Activated CD4-positive, alpha-beta memory T cell treated with anti-CD3 and anti-CD28 coated beads, Interleukin-2, amount 10 ng/mL, durations not matched to agents 7 days and 5 days (primary cell): ENCODE results near the gene LIPA. TPM values are rescaled to one million over a fixed set of nuclear protein-coding genes. Genes with fewer than 3 reads are reported as not detected.
A peak's percentile ranks its signal among the peaks of the same experiment; 100 is the strongest.
"Not testable (repeated sequence)": the region's sequence is repeated elsewhere in the genome, so short reads cannot be mapped to it uniquely, and the experiment has no call there.

Source experiments
- CTCF ChIA-PET: fragments of 350-600 bp; sonication (Branson Sonifier 250); formaldehyde crosslinking; loops from one replicate; lab custom pipeline; 2021; ENCODE audit warnings: antibody characterized with exemption, inconsistent platforms; lab: Charles Lee
- POLR2A ChIA-PET: fragments of 350-600 bp; sonication (Branson Sonifier 250); formaldehyde crosslinking; loops from one replicate; lab custom pipeline; 2021; ENCODE audit warnings: antibody characterized with exemption; lab: Charles Lee
- DNase-seq: peaks from one replicate; pipeline ENCODE4 v3.0.0-alpha.2; 2020
- H3K27ac Mint-ChIP-seq: one replicate; pipeline ENCODE4 v1.8.0; 2021; ENCODE audit warnings: mild to moderate bottlenecking, mixed read lengths
- H3K27me3 Mint-ChIP-seq: one replicate; pipeline ENCODE4 v1.8.0; 2021; ENCODE audit warnings: mixed read lengths
- H3K36me3 Mint-ChIP-seq: one replicate; pipeline ENCODE4 v1.8.0; 2021; ENCODE audit warnings: low read depth, mixed read lengths
- H3K4me1 Mint-ChIP-seq: one replicate; pipeline ENCODE4 v1.8.0; 2021; ENCODE audit warnings: mixed read lengths
- H3K4me3 Mint-ChIP-seq: one replicate; pipeline ENCODE4 v1.8.0; 2021; ENCODE audit warnings: mild to moderate bottlenecking, mixed read lengths
- H3K9me3 Mint-ChIP-seq: one replicate; pipeline ENCODE4 v1.8.0; 2021; ENCODE audit warnings: mixed read lengths
- total RNA-seq, 2 experiments: library from RNA; stranded (reverse); gene quantifications; one replicate each; pipeline ENCODE4 v1.2.3, GENCODE V29; 2021

Gene LIPA
- total RNA-seq, 2 experiments from 2014 or later, result 40.3 to 42.4 TPM

DNA sequence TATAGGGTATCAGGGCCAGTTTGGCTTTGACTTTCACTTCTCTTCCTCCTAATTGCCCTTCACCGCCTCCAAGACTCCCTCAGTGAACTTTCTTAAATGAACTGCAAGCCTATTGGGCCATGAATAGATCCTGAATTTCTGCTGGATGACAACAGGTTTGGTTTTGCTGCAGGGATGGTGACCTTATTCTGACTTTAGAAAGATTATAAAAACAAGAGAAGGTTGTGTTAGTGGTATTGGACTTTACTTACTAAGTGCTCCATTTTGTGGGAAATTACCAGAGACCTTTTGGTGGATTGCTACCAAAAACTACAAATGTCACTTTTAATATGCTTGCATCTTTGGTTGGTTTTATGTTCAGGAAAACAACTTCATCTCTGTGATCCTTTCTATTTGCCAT lies 11.5 kb upstream of the LIPA start:
- CTCF ChIA-PET, result no interaction called here

DNA sequence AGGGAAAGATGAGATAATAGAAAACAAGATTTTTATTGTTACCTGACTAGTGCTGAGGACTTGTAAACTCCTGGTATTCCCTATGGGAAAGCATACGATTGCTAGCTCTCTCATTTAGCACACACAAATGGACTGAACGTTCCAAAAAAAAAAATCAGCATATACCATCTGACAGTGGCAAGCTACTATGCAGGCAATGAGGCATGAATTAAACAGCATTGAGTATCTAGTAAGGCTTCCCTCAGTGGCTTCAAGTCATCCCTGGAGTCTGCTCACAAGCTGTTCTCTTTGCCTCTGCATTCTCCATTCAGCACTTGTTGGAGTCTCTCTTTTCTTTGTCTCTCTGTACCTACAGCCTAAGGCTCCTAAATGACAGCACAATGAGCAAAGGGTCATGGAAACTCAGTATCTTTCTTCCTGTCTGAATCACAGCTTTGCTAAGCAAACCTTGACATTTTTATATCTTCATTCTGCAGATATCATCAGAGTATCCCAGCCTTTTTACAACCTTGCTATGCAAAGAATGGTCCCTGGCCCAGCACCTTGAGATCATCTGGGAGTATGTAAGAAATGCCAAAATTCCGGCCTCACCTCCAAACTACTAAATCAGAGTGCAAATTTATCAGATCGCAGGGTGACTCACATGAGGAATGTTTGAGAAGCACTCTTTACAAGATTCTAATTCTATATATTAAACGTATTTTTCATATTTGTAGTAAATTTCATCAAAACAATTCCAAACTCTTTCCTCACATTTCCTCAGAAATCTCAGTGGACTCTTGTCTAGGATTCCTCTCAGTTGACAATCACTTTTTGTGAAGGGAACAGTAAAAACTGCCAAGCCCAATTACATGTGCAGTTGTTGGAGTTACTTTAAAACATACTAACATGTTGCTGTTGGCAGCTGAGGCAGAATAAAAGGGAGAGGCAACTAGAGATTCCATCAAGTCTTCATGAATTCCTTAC lies 10.8 kb upstream of the LIPA start:
- Mint-ChIP-seq H3K36me3 (no peaks in the 10 kb centered on the region), H3K4me3 (no peak overlapping the region), H3K27me3 (peaks cover 18% of the 10 kb centered on the region), H3K4me1 (peaks cover 4% of the 10 kb centered on the region), H3K27ac (no peak overlapping the region), H3K9me3 (peaks cover 3% of the 10 kb centered on the region)
- DNase-seq, result no peak
- CTCF ChIA-PET, result interaction anchor here (0.6 to 1.5 kb wide), 3 partner anchors 40 to 300 kb away, joined by 3 to 4 read pairs (median 3); no protein-coding TSS in a partner anchor
- POLR2A ChIA-PET, result no interaction called here

More for the DNA sequence above, 11.5 kb upstream of the LIPA start:
- POLR2A ChIA-PET, result no interaction called here
- Mint-ChIP-seq H3K4me1 (peaks cover 4% of the 10 kb centered on the region), H3K27ac (no peak overlapping the region), H3K4me3 (no peak overlapping the region), H3K36me3 (no peaks in the 10 kb centered on the region), H3K9me3 (peaks cover 3% of the 10 kb centered on the region), H3K27me3 (peaks cover 13% of the 10 kb centered on the region)
- no peak for DNase-seq

DNA sequence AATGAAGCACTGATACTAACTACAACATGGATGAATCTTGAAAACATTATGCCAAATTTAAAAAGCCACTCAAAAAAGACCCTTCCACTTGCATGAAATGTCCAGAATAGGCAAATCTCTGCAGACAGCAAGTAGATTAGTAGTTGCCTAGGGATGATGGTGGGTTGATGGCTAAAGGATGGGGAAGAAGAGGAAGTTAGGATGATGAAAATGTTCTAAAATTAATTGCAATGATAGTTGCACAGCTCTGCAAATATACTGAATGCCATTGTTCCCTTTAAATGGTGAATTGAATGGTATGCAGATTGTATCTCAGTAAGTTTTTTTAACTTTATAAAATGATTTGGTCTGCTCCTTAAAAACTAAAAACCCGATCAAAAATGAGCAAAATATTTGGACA lies 7.3 kb upstream of the LIPA start:
- POLR2A ChIA-PET, result no interaction called here
- CTCF ChIA-PET, result no interaction called here
- no peak overlapping the region for H3K27ac Mint-ChIP-seq

DNA sequence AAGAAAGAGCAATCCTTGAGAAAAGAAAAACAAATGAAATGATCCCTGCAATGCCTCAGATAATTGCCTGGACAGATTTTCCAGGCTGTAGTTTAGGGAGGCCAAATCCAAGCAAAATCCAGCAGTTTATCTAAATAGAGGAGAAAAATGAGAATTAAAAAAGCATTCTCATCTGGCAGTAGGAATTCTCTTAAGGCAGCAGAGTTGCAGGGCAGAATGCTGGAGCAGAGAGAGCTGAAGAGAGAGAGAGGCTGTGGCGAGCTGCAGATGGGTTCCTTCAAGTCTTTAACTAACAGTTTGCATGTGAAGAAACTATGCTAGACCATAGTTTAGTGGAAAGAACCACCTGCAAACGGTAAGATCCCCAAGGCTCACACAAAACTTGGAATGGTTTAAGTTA lies 6.0 kb upstream of the LIPA start:
- peaks cover 11% of the 10 kb centered on the region for H3K36me3 Mint-ChIP-seq
- peaks cover 4% of the 10 kb centered on the region for H3K4me1 Mint-ChIP-seq
- no peak overlapping the region for H3K27ac Mint-ChIP-seq
- peaks cover 20% of the 10 kb centered on the region for H3K9me3 Mint-ChIP-seq
- peaks cover 28% of the 10 kb centered on the region for H3K27me3 Mint-ChIP-seq
- CTCF ChIA-PET, result interaction anchor here (0.9 kb wide), 1 partner anchor 307 kb away, joined by 4 read pairs; no protein-coding TSS in a partner anchor
- DNase-seq, result no peak
- no peak overlapping the region for H3K4me3 Mint-ChIP-seq
- POLR2A ChIA-PET, result no interaction called here

More for the DNA sequence above, 7.3 kb upstream of the LIPA start:
- Mint-ChIP-seq H3K4me3 (no peak overlapping the region), H3K27me3 (peaks cover 28% of the 10 kb centered on the region), H3K4me1 (peaks cover 4% of the 10 kb centered on the region), H3K9me3 (peaks cover 11% of the 10 kb centered on the region), H3K36me3 (peaks cover 8% of the 10 kb centered on the region)
- no peak for DNase-seq

DNA sequence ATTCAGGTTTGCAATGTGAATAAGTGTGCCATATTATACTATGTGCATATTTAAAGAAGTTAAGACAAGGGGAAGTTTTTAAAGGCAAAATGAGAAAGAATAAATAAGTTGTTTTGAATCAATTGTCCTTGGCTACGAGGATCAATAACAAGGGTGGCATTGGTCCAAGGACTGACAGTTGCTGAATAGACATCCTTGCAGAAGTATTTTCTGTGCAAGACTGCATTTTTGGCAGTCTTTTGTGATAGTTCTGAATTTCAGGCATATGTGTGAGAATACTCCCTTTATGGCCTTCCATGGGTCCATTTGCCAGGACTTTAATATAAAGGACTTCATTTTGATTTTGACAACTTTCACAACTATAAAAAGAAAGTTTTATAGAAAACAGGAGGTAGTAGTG lies 5.4 kb upstream of the LIPA start:
- no peak overlapping the region for H3K27ac Mint-ChIP-seq
- no peak for DNase-seq
- CTCF ChIA-PET, result no interaction called here
- peaks cover 11% of the 10 kb centered on the region for H3K36me3 Mint-ChIP-seq
- H3K9me3 Mint-ChIP-seq, result peaks cover 20% of the 10 kb centered on the region
- POLR2A ChIA-PET, result no interaction called here
- peaks cover 6% of the 10 kb centered on the region for H3K4me1 Mint-ChIP-seq
- H3K4me3 Mint-ChIP-seq, result no peak overlapping the region
- H3K27me3 Mint-ChIP-seq, result peaks cover 28% of the 10 kb centered on the region

DNA sequence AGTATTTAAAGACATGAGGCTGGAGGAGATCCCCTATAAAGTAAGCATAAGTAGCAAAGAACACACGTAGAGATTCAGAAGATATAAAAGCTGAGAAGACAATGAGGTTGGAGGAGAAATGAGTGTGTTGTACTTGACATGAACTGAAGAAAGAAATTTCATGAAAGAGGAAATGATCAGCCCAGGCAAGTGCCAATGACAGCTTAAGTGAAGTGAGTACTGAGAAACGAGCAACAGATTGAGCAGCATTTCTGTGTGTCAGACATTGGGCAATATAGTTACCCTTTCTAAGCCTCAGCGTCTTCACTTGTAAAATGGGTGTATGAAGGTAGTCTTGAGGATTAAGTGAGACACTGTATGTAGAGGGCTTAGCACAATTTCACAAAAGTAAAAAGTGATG lies 4.8 kb upstream of the LIPA start:
- no peak overlapping the region for H3K27ac Mint-ChIP-seq
- POLR2A ChIA-PET, result no interaction called here
- peaks cover 20% of the 10 kb centered on the region for H3K9me3 Mint-ChIP-seq
- H3K4me3 Mint-ChIP-seq, result no peak overlapping the region
- DNase-seq, result no peak
- peaks cover 6% of the 10 kb centered on the region for H3K4me1 Mint-ChIP-seq
- peaks cover 11% of the 10 kb centered on the region for H3K36me3 Mint-ChIP-seq
- CTCF ChIA-PET, result no interaction called here
- H3K27me3 Mint-ChIP-seq, result peaks cover 28% of the 10 kb centered on the region

DNA sequence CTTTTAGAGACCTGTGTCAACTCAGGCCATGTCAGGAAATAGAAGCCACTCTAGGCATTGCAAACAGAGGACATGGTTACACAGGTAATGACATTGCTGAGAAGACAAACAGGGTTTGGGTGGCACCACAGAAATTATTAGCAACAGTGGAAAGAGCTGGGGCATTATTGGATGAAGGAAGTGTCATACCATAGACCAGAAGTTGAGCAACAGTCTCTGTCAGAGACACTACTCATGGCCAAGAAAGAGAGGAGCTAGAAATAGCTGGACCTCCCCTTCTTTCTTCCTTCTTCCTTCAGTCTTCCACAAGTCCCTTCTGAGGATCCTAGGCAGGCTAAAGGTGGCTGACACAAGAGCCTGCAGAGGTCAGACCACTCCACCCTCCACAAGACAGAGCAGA lies 4.2 kb upstream of the LIPA start:
- ChIA-PET CTCF (no interaction called here), POLR2A (no interaction called here)
- Mint-ChIP-seq H3K9me3 (peaks cover 20% of the 10 kb centered on the region), H3K4me1 (peaks cover 11% of the 10 kb centered on the region), H3K36me3 (peaks cover 11% of the 10 kb centered on the region), H3K27me3 (peaks cover 28% of the 10 kb centered on the region), H3K4me3 (no peak overlapping the region), H3K27ac (no peak overlapping the region)
- DNase-seq, result no peak

DNA sequence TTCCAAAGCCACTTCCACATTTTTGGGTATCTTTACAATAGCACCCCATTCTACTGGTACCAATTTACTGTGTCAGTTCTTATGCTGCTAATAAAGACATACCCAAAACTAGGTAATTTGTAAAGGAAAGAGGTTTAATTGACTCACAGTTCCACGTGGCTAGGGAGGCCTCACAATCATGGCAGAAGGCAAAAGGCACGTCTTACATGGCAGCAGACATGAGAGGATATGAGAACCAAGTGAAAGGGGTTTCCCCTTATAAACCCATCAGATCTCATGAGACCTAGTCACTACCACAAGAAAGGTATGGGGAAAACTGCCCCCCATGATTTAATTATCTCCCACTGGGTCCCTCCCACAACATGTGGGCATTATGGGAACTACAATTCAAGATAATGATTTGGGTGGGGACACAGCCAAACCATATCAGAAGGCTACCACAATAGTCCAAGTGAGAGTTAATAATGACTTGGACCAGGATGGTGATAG lies 3.6 kb upstream of the LIPA start:
- peaks cover 28% of the 10 kb centered on the region for H3K27me3 Mint-ChIP-seq
- H3K9me3 Mint-ChIP-seq, result peaks cover 20% of the 10 kb centered on the region
- H3K27ac Mint-ChIP-seq, result not testable (repeated sequence)

DNA sequence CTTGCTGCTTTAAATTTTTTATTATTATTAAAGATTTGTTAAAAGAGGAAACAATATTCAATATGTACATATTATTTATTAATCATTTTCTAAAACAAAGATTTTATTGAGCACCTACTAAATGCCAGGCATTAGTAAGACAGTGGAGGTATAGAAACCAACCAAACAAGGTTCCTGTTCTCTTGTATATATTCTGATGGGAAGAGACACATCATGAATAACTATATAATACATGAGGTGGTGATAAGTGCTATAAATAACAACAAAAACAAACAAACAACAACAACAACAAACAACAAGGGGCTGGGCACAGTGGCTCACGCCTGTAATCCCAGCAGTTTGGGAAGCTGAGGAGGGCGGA lies 630 bp upstream of the LIPA start:
- no peak for DNase-seq
- Mint-ChIP-seq H3K4me3 (no peak overlapping the region), H3K36me3 (peaks cover 11% of the 10 kb centered on the region), H3K27ac (no peak overlapping the region), H3K27me3 (peaks cover 13% of the 10 kb centered on the region), H3K9me3 (peaks cover 20% of the 10 kb centered on the region), H3K4me1 (peaks cover 25% of the 10 kb centered on the region)
- CTCF ChIA-PET, result interaction anchor here (0.6 to 2.2 kb wide), 7 partner anchors 9 to 166 kb away, joined by 3 to 9 read pairs (median 4); partner anchors contain the start of gene IFIT5
- POLR2A ChIA-PET, result interaction anchor here (1.0 to 2.5 kb wide), 7 partner anchors 24 to 449 kb away, joined by 3 to 25 read pairs (median 6); partner anchors contain the start of genes IFIT1, IFIT2, IFIT5 and KIF20B

More for the DNA sequence above, 3.6 kb upstream of the LIPA start:
- POLR2A ChIA-PET, DNase-seq, CTCF ChIA-PET, H3K4me3 Mint-ChIP-seq: not testable (repeated sequence)
- H3K36me3 Mint-ChIP-seq, result peaks cover 11% of the 10 kb centered on the region
- peaks cover 14% of the 10 kb centered on the region for H3K4me1 Mint-ChIP-seq

DNA sequence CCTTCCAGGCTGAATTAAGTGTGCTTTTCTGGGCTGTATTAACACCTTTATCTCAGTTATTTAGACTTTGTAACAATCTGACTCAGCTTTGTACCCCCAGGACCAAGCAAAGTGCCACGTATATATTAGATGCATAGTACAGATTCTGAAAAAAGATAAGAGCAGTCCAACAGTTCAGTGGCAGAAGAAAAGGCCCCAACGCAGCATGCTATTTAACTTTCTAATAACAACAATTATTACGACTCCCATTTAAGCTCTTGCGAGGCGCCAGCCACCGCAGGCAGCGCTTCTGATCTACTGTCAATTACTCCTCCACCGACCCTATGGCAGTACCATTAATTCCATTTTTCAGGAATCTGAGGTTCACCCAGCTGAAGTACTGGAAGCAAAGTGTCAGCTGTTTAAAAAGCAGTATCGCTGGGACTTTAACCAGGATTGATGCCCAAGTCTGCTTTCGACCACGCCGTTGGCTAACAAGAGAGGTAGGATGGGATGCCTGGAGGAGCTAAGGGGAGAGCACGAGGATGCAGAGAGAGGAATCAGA lies 638 bp downstream of the LIPA start:
- peak overlapping the region; percentile 86 for H3K4me3 Mint-ChIP-seq
- ChIA-PET POLR2A (interaction anchor here (0.8 to 2.5 kb wide), 11 partner anchors 10 to 451 kb away, joined by 3 to 25 read pairs (median 5); partner anchors contain the start of genes FAS, IFIT1, IFIT2 and IFIT5), CTCF (interaction anchor here (1.3 to 2.2 kb wide), 4 partner anchors 7 to 164 kb away, joined by 3 to 9 read pairs (median 5); partner anchors contain the start of gene IFIT5)
- H3K36me3 Mint-ChIP-seq, result peaks cover 11% of the 10 kb centered on the region
- peak overlapping the region; percentile 12 for H3K27ac Mint-ChIP-seq
- DNase-seq, result no peak
- H3K4me1 Mint-ChIP-seq, result peaks cover 25% of the 10 kb centered on the region
- peaks cover 20% of the 10 kb centered on the region for H3K9me3 Mint-ChIP-seq
- H3K27me3 Mint-ChIP-seq, result peaks cover 5% of the 10 kb centered on the region

DNA sequence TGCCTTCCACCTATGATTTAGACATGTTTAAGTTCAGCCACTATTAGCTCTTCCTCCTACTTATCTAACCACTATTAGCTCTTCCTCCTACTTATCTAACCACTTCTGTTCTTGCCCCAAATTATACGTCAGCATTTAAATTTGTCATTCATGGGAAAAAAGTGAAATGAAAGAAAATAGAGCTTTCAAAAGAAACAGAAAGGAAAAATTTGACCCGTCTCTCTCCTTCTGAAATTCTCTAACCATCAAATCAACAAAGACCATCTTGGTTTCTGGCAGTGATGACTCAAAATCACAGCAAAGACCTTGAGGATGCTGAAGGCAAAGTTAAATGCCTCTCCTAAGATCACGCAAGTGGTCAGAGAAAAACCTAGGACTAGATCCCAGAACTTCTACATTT lies 2.6 kb downstream of the LIPA start:
- Mint-ChIP-seq H3K27ac (no peak overlapping the region), H3K36me3 (peaks cover 3% of the 10 kb centered on the region)

DNA sequence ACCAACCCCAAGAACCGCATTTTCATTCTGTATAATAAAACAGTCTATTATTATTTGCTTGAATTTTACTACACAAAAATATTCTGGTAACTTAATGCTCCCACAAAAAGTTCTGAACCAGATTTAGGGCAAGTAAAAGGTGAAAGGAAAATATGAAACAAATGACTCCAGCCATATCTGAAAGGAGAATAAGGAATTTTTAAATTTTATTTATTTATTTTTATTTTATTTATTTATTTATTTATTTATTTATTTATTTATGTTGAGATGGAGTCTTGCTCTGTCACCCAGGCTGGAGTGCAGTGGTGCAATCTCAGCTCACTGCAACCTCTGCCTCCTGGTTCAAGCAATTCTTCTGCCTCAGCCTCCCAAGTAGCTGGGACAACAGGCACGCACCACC lies 4.0 kb downstream of the LIPA start:
- H3K4me1 Mint-ChIP-seq, result peaks cover 25% of the 10 kb centered on the region
- H3K36me3 Mint-ChIP-seq, H3K4me3 Mint-ChIP-seq, DNase-seq, H3K9me3 Mint-ChIP-seq, POLR2A ChIA-PET, H3K27ac Mint-ChIP-seq, H3K27me3 Mint-ChIP-seq: not testable (repeated sequence)
- CTCF ChIA-PET, result interaction anchor here (1.2 kb wide), 1 partner anchor 12 kb away, joined by 3 read pairs; no protein-coding TSS in a partner anchor

More for the DNA sequence above, 2.6 kb downstream of the LIPA start:
- Mint-ChIP-seq H3K9me3 (peaks cover 10% of the 10 kb centered on the region), H3K4me1 (peaks cover 25% of the 10 kb centered on the region), H3K4me3 (no peak overlapping the region), H3K27me3 (no peaks in the 10 kb centered on the region)
- ChIA-PET POLR2A (no interaction called here), CTCF (interaction anchor here (0.8 to 1.2 kb wide), 3 partner anchors 9 to 314 kb away, joined by 3 read pairs; no protein-coding TSS in a partner anchor)
- no peak for DNase-seq

DNA sequence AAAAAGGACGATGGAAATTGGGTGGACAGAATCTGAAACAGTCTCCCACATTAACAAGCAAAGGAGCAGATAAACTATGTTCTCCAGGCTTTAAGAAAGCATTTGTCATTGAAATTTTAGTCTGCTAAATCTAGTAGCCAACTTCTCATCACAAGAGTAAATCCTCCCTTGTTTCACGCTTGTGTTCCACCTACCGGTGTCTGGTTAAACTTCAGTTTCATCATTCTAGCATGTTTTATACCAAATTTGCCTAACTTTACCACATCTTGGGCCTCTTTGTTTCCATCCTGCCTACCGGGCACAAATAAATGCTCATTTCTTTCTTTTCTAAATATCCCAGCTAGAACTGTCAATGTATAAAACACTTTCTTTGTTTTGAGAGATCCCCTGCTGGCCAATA lies 5.8 kb downstream of the LIPA start:
- CTCF ChIA-PET, result no interaction called here

More for the DNA sequence above, 5.8 kb downstream of the LIPA start:
- H3K9me3 Mint-ChIP-seq, result no peaks in the 10 kb centered on the region
- no peaks in the 10 kb centered on the region for H3K27me3 Mint-ChIP-seq
- peaks cover 20% of the 10 kb centered on the region for H3K4me1 Mint-ChIP-seq
- DNase-seq, result no peak
- POLR2A ChIA-PET, result interaction anchor here (1.4 kb wide), 1 partner anchor 168 kb away, joined by 3 read pairs; the partner anchor contains the start of gene IFIT5
- H3K27ac Mint-ChIP-seq, result no peak overlapping the region
- H3K36me3 Mint-ChIP-seq, result peaks cover 3% of the 10 kb centered on the region
- H3K4me3 Mint-ChIP-seq, result no peak overlapping the region
